ENCODE results near the gene SPAG4.

DNA sequence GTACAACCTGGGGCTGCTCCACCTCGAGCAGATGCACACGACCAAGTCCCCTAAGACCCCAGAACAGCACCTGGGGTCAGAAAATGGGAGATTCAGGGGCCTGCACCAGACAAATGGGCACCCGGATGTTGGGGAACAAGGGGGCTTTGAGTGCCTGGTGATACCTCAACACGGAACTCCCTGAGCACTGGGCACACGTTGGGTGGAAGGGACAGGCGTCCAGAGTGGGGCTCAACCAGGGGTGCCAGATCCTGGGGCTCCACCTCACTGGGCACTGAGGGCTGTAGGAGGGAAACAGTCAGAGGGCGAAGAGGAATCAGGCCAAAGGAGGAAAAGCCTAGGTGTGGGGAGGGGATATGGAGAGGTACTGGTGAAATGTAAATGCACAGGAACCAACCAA is 33.5 kb upstream of the SPAG4 start:
- TF ChIP-seq, protein P1, sequence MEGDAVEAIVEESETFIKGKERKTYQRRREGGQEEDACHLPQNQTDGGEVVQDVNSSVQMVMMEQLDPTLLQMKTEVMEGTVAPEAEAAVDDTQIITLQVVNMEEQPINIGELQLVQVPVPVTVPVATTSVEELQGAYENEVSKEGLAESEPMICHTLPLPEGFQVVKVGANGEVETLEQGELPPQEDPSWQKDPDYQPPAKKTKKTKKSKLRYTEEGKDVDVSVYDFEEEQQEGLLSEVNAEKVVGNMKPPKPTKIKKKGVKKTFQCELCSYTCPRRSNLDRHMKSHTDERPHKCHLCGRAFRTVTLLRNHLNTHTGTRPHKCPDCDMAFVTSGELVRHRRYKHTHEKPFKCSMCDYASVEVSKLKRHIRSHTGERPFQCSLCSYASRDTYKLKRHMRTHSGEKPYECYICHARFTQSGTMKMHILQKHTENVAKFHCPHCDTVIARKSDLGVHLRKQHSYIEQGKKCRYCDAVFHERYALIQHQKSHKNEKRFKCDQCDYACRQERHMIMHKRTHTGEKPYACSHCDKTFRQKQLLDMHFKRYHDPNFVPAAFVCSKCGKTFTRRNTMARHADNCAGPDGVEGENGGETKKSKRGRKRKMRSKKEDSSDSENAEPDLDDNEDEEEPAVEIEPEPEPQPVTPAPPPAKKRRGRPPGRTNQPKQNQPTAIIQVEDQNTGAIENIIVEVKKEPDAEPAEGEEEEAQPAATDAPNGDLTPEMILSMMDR (IDR thresholded peaks at IDR 0.05): no peak
- no peak for TF ChIP-seq ZFX (IDR thresholded peaks at IDR 0.05; ENCODE audit: borderline replicate concordance)
